Vagina (tissue), 2 donors: Measurements from ENCODE around the gene EIPR1. TPM values are rescaled to one million over a fixed set of nuclear protein-coding genes. Genes with fewer than 3 reads are reported as not detected.

ENCODE experiments used
- DNase-seq, 2 donors: peaks; one replicate each; pipeline ENCODE4 v3.0.0-alpha.2; 2017; ENCODE audit errors: extremely low spot score in 2 of 2
- H3K27ac ChIP-seq: fragments of 200-600 bp; sonication (generic); one replicate; pipeline ENCODE4 v1.5.1; 2019
- H3K27me3 ChIP-seq: fragments of 200-600 bp; sonication (generic); one replicate; pipeline ENCODE4 v1.5.1; 2019
- H3K36me3 ChIP-seq, 2 donors: fragments of 200-600 bp; sonication (generic); one replicate each; pipeline ENCODE4 v1.5.1; 2017 to 2019
- H3K4me1 ChIP-seq: fragments of 200-600 bp; sonication (generic); one replicate; pipeline ENCODE4 v1.5.1; 2019
- H3K4me3 ChIP-seq, 2 donors: fragments of 200-600 bp; sonication (generic); 1 replicate in 1 of 2; 2 replicates in 1 of 2; pipeline ENCODE4 v1.5.1; 2016 to 2019
- H3K9me3 ChIP-seq: fragments of 200-600 bp; sonication (generic); one replicate; pipeline ENCODE4 v1.5.1; 2019
- POLR2A ChIP-seq, 2 donors: fragments of 450-650 bp; IDR thresholded peaks; one replicate each; pipeline ENCODE4 v1.6.1; 2017; ENCODE audit warnings: antibody characterized with exemption in 2 of 2, mild to moderate bottlenecking in 2 of 2, moderate library complexity in 2 of 2
- POLR2AphosphoS5 ChIP-seq, 2 donors: sonication (generic); formaldehyde crosslinking; IDR thresholded peaks; one replicate each; pipeline ENCODE4 v1.9.0; 2017; ENCODE audit warnings: antibody characterized with exemption in 2 of 2, mild to moderate bottlenecking in 2 of 2, low read depth in 1 of 2; ENCODE audit not compliant: insufficient read depth in 1 of 2
- intact Hi-C: fragments of 100-400 bp; cut with DNase I; formaldehyde crosslinking; loops from one replicate; pipeline ENCODE4 v1.15.1; 2023
- total RNA-seq: library from RNA; depleted of rRNA; stranded (reverse); fragments of >200 nt; gene quantifications from one replicate; pipeline ENCODE4 v1.2.3, GENCODE V29; 2016
- TF ChIP-seq, protein P1 (sequence below), 3 experiments: fragments of 450-650 bp in 2 of 3; fragments of 200-600 bp in 1 of 3; sonication (generic) in 1 of 3; IDR thresholded peaks; one replicate each; pipeline ENCODE4 v1.5.1; 2017 to 2019; ENCODE audit warnings: antibody characterized with exemption in 3 of 3, mild to moderate bottlenecking in 2 of 3, moderate library complexity in 2 of 3

Gene EIPR1
- total RNA-seq, 1 donor from 2014 or later, result 39.8 TPM

DNA sequence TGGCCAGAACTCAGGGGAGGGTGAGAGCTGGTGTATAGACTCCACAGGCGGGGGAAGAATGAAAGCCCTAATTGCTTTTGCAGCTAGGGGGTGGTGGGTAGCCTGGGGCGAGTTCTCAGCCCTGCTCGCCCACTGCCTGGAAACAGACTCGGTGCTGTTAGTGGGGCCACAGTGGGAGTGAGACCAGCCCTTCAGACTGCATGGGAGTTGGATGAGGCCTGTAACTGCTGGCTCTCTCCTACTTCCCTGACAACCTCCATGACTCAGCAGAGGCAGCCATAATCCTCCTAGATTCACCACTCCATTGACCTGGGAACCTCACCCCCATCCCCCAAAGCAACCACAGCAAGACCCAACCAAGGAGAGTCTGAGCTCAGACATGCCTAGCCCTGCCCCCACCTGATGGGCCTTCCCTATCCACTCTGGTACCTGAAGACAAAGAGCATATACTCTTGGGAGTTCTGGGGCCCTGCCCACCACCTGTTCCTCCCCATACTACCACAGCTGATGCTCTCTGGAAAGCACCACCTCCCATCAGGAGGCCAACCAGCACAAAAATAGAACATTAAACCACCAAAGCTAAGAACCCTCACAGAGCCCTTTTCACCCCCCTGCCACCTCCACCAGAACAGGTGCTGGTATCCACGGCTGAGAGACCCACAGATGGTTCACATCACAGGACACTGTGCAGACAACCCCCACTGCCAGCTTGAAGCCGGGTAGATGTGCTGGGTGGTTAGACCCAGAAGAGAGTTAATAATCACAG, 226.3 kb downstream of the EIPR1 start:
- Histone ChIP-seq H3K4me1 (no peaks in the 10 kb centered on the region), H3K9me3 (no peaks in the 10 kb centered on the region), H3K4me3 (no peak overlapping the region), H3K27me3 (no peaks in the 10 kb centered on the region), H3K27ac (no peak overlapping the region), H3K36me3 (no peaks in the 10 kb centered on the region)
- no peak for DNase-seq
- intact Hi-C loops, result no loop called here
- TF ChIP-seq, protein P1, sequence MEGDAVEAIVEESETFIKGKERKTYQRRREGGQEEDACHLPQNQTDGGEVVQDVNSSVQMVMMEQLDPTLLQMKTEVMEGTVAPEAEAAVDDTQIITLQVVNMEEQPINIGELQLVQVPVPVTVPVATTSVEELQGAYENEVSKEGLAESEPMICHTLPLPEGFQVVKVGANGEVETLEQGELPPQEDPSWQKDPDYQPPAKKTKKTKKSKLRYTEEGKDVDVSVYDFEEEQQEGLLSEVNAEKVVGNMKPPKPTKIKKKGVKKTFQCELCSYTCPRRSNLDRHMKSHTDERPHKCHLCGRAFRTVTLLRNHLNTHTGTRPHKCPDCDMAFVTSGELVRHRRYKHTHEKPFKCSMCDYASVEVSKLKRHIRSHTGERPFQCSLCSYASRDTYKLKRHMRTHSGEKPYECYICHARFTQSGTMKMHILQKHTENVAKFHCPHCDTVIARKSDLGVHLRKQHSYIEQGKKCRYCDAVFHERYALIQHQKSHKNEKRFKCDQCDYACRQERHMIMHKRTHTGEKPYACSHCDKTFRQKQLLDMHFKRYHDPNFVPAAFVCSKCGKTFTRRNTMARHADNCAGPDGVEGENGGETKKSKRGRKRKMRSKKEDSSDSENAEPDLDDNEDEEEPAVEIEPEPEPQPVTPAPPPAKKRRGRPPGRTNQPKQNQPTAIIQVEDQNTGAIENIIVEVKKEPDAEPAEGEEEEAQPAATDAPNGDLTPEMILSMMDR (IDR thresholded peaks at IDR 0.05), result no peak
- TF ChIP-seq POLR2AphosphoS5 (IDR thresholded peaks at IDR 0.05; ENCODE audit: insufficient read depth in 1 of 2, low read depth in 1 of 2) (no peak), POLR2A (IDR thresholded peaks at IDR 0.05) (no peak)

- DNase-seq, result no peak
- Histone ChIP-seq H3K36me3 (no peaks in the 10 kb centered on the region), H3K27me3 (no peaks in the 10 kb centered on the region), H3K27ac (no peak overlapping the region), H3K9me3 (no peaks in the 10 kb centered on the region), H3K4me1 (no peaks in the 10 kb centered on the region), H3K4me3 (no peak overlapping the region)
- no peak for TF ChIP-seq POLR2A (IDR thresholded peaks at IDR 0.05)
- TF ChIP-seq, protein P1 (IDR thresholded peaks at IDR 0.05), result no peak
- intact Hi-C loops, result no loop called here
Measured at GRCh38 chr2:3149441-3150217, 228.0 kb downstream of the EIPR1 start.

DNA sequence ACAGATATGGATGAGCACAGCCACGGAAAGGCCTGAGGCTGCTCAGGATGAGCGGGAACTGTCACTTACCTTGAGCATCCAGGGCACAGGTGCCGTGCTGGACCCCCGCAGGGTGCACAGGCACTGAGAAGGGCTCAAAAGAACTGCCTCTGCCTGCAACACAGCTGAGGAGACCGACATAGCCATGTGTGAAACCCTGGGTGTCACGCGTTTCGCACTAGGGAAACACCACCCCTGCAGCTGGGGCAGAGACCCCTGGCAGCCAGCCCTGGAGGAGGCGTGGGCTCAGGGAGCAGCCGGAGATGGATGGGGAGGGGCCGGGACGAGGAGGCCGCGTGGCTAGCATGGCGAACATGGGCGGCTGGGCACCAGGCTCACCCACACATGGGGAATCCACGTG, 228.9 kb downstream of the EIPR1 start:
- Histone ChIP-seq H3K4me3 (no peak overlapping the region), H3K27ac (no peak overlapping the region), H3K27me3 (no peaks in the 10 kb centered on the region), H3K36me3 (no peaks in the 10 kb centered on the region), H3K4me1 (no peaks in the 10 kb centered on the region), H3K9me3 (no peaks in the 10 kb centered on the region)
- no peak for TF ChIP-seq POLR2AphosphoS5 (IDR thresholded peaks at IDR 0.05; ENCODE audit: insufficient read depth in 1 of 2, low read depth in 1 of 2)
- TF ChIP-seq, protein P1 (IDR thresholded peaks at IDR 0.05), result no peak
- TF ChIP-seq POLR2A (IDR thresholded peaks at IDR 0.05), result no peak
- DNase-seq, result no peak
- intact Hi-C loops, result no loop called here

- no peak for DNase-seq
- intact Hi-C loops, result no loop called here
- H3K4me1 ChIP-seq, result no peaks in the 10 kb centered on the region
Measured at GRCh38 chr2:3147651-3148530, 229.7 kb downstream of the EIPR1 start.

More at GRCh38 chr2:3147651-3148530, 229.7 kb downstream of the EIPR1 start:
- Histone ChIP-seq H3K27me3 (no peaks in the 10 kb centered on the region), H3K36me3 (no peaks in the 10 kb centered on the region), H3K27ac (no peak overlapping the region), H3K4me3 (no peak overlapping the region), H3K9me3 (no peaks in the 10 kb centered on the region)
- TF ChIP-seq, protein P1 (IDR thresholded peaks at IDR 0.05), result no peak
- TF ChIP-seq POLR2A (IDR thresholded peaks at IDR 0.05) (no peak), POLR2AphosphoS5 (IDR thresholded peaks at IDR 0.05; ENCODE audit: insufficient read depth in 1 of 2, low read depth in 1 of 2) (no peak)
